Stimulated activated naive CD4-positive, alpha-beta T cell treated with Interleukin-2 at 50 U/mL for 16 hours (primary cell): ENCODE data around the gene SH3PXD2A.
A peak's percentile ranks its signal among the peaks of the same experiment; 100 is the strongest.

Experiments
- DNase-seq: peaks from one replicate; lab custom pipeline; 2025; lab: John Stamatoyannopoulos, UW

The SH3PXD2A gene

DNA sequence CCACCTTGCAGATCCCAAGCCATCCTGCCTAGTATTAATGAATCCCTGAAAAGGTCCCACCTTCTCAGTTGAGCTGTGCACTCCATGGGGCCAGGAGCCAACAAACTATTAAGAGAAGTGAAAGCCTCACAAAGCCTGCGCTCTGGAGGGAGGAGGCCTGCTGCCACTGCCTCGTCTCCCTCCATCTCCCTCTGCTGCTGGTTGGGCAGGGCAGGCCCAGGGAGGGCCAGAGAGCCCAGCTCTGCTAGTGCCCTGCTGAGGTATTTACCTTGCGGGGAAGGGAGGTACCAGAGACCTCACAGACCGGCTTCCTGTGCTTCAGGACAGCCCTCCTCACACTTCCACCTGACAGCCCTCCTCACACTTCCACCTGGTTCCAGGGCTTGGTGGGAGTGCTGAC, 171.5 kb downstream of the SH3PXD2A start:
- no peak for DNase-seq

DNA sequence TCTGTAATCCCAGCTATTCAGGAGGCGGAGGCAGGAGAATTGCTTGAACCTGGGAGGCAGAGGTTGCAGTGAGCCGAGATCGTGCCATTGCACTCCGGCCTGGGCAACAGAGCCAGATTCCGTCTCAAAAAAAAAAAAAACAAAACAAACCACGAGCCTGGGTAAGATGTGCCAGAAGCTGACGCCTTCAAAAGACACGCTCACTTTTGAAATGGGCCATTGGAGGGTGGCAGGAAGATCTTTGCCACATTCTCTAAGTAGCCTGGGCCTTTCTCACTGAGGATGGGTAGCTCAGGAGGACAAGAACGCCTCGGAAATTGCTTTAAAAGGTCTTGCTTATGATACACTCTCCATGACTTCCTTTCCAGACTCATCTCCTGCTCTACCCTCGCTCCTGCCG, 172.7 kb downstream of the SH3PXD2A start:
- no peak for DNase-seq

DNA sequence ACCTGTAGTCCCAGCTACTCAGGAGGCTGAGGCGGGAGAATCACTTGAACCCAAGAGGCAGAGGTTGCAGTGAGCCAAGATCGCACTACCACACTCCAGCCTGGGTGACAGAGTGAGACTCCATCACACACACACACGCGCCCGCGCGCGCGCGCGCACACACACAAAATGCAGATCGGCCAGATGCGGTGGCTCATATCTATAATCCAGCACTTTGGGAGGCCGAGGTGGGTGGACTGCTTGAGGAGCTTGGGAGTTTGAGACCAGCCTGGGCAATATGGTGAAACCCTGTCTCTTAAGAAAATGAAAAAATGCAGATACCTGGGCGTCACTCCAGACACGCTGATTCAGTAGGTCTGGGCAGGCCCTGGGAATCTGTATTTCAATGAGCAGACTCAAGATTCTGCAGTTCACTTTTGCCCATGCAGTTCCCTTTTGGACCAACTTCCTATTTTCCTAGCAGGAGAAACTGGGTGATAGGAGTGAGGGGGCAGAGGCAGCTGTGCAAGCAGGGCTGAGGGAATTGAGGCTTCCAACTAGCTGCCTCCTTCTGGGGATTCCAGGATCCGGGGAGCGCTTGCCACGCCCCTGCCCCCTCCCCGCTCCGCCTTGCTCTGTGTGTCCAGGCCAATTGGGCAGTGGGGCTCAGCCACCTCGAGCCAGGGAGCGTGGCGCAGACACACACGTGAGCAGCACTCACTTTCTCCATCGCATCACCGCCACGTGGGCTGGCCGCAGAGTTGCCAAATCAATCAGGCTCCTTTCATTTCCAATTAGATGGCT, 173.6 kb downstream of the SH3PXD2A start:
- DNase-seq: no peak

- no peak for DNase-seq
These were observed 174.5 kb downstream of the SH3PXD2A start for GRCh38 chr10:103680869-103681236.

- DNase-seq: no peak
These were observed 176.1 kb downstream of the SH3PXD2A start for GRCh38 chr10:103679096-103679790.

DNA sequence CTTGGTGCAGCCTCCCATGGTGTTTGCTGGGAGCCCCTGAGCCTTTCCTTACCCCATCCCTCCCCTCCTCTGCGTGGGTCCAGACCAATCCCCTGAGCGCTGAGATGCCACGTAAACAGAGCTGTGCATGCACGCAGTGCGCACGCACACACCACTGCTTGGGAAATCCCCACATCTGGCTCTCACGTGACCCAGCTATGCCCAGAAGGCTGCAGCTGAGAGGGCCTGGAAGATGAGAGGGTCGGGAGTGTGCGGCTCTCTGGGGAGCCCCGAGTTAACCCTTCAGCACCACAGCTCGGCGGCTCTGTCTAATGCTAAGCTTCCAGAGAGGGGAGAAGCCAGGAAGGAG, 177.2 kb downstream of the SH3PXD2A start:
- peak; percentile 87 for DNase-seq

DNA sequence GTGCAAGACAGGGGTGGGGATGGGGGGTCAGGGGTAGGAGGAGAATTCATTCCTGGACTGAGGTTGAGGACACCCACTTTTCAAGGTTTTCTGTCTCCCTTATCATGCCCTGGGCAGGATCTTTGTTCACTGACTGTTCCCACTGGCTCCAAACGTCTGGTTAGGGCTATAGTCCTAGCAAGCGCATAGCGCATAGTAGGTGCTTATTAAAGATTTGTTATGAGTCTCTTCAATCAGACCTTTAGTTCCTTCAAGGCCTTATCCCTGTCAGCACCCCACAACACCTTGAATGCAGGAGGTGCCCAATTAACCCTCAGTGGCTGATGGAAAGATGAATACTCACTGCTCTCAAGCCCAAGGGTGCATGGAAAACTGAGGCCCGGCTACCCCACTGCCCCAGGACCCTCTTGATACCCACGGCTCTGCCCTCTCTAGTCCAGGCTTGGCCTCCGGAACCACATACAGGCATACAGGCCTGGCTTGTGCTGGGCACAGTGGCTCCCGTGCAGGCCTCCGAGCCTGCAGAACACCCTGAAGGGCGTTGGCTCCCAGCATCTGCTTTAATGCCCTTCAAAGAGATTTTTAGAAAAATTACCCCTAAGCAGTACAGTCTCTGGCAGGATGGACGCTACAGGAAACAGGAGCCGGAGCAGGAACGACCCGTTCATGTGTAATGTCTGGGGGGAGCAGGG, 177.7 kb downstream of the SH3PXD2A start:
- DNase-seq: no peak

DNA sequence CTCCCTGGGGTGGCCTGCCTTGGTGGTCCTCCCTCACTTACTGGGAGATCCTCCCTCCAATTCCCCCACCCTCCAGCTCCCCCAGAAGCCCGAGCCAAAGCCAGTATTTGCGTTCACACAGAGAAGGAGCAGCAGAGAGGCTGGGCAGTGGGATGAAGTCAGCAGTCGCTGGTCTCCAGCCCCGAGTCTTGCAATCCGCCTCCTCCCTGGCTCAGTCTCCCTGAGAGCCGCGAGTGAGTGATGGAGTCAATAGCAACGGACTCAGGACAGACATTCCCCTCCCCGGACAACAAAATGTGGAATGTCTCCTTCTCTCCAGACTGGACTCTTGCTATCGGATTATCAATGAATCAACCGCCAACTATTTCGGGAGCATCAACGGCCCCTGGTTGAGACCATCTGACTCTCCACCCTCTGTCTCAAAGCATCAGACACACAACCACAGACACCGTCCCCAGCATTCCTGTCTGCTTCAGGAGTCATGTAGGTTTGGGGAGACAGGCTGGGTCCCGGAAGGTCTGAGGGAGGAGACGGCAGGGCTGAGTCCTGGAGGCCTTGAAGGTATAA, 178.4 kb downstream of the SH3PXD2A start:
- DNase-seq: no peak

DNA sequence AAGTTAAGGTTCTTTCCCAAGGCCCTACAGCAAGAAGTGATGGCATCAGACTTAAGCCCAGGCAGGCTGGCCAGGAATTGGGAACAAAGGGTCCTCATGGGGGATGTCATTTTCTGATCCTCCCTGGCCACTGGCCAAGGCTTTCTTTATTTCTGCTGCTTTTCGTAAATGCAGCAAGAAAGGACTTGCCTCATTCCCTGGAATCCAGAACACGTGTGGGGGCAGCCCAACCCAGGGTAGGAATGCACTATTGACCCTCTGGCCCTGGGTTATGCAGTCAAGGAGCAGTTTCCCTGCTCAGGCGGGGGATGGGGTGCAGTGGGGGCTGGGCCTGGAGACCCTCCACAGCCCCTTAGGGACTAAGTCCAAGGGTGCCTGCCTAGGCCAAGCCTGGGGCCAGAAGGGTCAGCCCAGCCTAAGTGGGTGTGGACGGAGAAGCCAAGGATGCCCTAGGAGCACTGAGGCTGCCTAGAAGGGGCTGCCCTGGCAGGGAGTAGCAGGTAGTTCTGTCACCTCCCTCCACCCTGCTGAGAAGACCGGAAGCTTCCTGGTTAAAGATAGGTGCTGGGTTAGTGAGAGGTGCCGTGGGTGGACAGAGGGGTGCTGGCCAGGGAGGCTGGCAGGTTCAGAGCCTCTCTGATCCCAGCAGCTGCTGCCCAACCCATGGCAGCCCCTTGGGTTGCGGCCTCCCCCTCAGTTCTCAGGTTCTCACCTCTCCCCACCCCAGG, 179.2 kb downstream of the SH3PXD2A start:
- no peak for DNase-seq

- no peak for DNase-seq
These were observed 181.8 kb downstream of the SH3PXD2A start for GRCh38 chr10:103673606-103674005.

GRCh38 chr10:103672345-103672744, 183.0 kb downstream of the SH3PXD2A start:
- DNase-seq: no peak

DNA sequence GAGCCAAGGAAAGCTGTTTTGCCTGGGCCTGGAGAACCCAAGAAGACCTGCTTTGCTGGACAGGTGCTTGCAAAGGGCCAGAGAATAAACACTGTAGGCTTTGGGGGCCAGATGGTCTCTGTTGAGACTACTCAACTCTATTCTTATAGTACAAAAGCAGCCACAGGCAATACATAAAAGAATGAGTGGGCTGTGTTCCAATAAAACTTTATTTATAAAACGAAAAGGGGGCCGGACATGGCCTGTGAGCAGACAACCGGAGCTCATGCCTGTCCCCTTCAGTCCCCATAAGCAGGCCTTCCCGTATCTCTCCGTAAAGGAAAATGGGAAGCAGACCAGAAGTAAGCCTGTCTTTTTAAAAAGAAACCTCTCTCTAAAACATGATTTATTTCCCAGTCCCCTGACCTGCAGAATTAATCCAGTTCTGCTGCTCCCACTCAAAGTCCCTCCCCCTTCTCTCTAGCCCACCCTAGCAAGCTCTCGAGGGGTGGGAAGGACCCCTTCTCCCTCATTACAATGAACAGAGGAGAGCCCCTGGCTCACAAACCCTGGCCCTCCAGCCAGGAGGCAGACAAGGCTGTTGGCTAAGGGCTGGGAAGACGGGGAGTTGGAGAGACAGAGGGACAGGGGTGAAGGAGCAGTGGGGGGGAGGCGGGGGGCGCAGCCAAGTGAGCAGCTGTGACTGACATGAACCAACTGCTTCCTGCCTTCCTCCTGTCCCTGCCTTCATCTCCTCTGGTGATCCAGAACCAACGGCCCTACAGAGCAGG, 184.1 kb downstream of the SH3PXD2A start:
- no peak for DNase-seq

GRCh38 chr10:103669944-103670343, 185.4 kb downstream of the SH3PXD2A start:
- no peak for DNase-seq

GRCh38 chr10:103669243-103669929, 186.0 kb downstream of the SH3PXD2A start:
- DNase-seq: no peak

DNA sequence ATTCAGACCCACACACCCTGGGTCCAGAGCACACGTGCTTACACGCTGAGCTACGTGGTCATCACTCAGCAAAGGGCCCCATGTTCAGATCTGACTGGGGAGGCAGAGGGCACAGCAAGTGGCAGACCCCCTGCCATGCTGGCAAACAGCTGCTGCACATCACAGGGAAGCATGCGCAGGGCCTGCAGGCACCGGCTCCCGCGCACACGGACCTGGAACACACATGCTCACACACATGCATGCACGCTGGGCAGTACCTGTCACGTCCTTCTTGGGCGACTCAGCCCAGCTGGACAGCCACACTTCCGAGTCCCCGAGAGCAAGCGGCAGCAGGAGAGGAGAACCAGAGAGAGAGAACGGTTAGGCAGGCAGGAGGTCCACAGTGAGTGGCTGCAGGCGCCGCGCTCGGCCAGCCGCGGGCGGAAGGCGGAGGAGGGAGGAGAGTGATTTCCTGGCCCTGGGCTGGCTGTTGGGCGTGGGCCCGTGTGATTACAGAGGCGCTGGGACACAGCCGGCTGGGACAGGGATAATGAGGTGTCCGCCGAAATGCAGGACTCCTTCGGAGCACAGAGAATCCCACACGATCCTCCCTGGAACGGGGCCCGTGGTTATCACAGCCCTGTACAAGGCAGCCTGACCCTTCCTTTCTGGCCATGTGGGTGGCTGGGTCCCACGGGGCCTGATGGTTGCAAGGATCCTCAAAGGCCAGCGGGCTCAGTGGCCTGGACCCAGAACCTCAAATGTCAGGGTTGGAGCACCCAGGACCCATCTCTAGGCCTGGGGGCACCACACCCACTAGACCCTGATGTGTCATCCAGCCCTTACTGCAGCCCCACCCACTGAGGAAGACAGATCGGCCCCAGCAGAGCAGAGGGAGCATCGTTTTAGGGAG, 186.8 kb downstream of the SH3PXD2A start:
- DNase-seq: no peak

GRCh38 chr10:103667356-103667755, 188.0 kb downstream of the SH3PXD2A start:
- no peak for DNase-seq

DNA sequence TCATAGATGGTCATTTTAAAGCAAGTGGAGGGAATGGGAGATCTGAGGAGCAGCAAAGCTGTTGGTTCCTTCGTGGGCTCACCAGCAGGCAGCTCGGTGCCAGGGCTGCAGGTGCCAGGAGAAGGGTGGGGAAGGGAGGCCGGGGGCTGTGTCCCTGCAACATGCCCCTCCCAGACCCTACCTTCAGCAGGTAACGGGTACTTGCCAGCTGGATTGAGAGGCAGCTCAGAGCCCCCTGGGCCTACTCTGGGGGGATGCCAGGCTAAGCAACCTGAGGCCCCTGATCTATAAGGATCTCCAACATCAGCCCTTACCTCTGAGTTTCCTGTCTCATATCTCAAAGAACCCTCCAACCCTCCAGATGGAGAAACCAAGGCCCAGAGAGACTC, 188.6 kb downstream of the SH3PXD2A start:
- no peak for DNase-seq

DNA sequence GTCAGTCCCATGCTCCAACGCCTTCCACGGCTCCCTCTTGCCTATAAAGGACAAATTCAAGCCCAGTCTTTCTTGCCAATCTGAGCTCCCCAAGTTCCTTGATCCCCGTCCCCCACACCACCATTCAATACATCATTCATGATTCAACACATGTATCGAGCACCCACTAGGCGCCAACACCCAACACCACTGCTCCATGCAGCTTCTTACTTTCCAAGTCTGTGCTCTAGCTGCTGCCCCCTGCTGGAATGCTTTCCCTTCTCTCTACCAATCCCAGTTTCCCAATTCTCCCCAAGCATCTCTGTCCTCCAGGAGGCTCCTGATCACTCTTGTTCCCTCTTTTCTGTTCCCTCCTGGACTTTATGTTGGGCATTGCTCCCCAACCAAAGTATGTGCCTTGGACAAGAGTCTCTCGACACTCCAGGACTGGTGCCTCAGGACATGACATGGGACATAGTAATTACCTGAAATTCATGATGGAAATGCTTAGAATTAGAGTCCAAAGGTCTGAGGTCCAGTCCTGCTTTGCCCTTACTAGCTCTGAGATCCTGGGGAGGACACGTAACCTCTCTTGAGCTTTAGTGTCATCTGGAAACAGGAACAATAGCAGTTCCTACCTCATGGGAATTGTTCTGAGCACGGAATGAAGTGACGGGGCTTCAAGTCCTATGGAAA, 189.2 kb downstream of the SH3PXD2A start:
- DNase-seq: no peak
